Esophagus muscularis mucosa (tissue), 3 donors: ENCODE results near the gene COQ9.

Source experiments
- POLR2A ChIP-seq: fragments of 450-650 bp; IDR thresholded peaks from one replicate; pipeline ENCODE4 v1.6.1; 2017; ENCODE audit warnings: antibody characterized with exemption, moderate library complexity, mild to moderate bottlenecking, low read depth
- TF ChIP-seq, protein P1 (sequence below), 3 experiments: fragments of 200-600 bp in 2 of 3; fragments of 450-650 bp in 1 of 3; sonication (generic) in 2 of 3; IDR thresholded peaks; one replicate each; pipeline ENCODE4 v1.5.1; 2017 to 2019; ENCODE audit warnings: antibody characterized with exemption in 3 of 3, mild to moderate bottlenecking in 2 of 3, moderate library complexity in 1 of 3

DNA sequence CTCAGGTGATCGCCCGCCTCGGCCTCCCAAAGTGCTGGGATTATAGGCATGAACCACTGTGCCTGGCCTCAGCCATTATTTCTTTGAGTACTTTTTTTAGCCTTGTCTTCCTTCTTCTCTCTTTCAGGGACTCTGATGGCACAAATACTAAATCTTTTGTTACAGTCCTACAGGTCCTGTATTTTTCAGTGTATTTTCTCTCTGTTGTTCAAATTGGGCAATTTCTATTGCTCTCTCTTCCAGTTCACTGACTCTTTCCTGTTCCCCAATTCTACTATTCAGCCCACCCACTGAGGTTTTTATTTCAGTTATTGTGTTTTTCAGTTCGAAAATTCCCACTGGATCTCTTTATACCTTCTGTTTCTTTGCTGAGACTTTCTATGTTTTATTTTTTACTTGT, 46.5 kb downstream of the COQ9 start:
- TF ChIP-seq, protein P1, sequence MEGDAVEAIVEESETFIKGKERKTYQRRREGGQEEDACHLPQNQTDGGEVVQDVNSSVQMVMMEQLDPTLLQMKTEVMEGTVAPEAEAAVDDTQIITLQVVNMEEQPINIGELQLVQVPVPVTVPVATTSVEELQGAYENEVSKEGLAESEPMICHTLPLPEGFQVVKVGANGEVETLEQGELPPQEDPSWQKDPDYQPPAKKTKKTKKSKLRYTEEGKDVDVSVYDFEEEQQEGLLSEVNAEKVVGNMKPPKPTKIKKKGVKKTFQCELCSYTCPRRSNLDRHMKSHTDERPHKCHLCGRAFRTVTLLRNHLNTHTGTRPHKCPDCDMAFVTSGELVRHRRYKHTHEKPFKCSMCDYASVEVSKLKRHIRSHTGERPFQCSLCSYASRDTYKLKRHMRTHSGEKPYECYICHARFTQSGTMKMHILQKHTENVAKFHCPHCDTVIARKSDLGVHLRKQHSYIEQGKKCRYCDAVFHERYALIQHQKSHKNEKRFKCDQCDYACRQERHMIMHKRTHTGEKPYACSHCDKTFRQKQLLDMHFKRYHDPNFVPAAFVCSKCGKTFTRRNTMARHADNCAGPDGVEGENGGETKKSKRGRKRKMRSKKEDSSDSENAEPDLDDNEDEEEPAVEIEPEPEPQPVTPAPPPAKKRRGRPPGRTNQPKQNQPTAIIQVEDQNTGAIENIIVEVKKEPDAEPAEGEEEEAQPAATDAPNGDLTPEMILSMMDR (IDR thresholded peaks at IDR 0.05), result no peak
- TF ChIP-seq POLR2A, result no peak
